ENCODE results near the gene GLT8D2. TPM values are rescaled to one million over a fixed set of nuclear protein-coding genes. Genes with fewer than 3 reads are reported as not detected.

Gene GLT8D2
- total RNA-seq, 2 experiments from 2014 or later: not detected

DNA sequence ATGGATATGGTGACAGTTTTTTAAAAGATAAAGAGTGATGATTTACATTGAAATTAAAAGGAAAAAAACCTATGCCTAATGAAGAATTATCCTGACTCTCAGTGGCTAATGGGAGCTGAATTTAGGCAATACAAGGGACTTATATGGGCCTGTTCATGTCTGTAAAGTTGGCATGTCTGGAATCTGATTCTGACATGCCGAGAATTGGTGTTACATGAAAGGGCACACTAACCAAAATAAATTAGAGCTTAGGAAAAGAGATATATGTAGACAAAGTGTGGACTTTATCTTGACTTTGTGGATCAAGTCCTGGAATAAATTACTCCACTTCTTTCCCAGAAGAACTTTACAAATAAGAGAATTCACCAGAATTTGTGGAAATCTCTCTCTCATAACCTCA lies 83.3 kb downstream of the GLT8D2 start:
- peak overlapping the region; percentile 94 for H3K27ac Mint-ChIP-seq
- peak overlapping the region; percentile 95 for H3K4me3 Mint-ChIP-seq
- no peaks in the 10 kb centered on the region for H3K9me3 Mint-ChIP-seq
- H3K4me1 Mint-ChIP-seq: peaks cover 49% of the 10 kb centered on the region
- DNase-seq (no peak), ATAC-seq (ENCODE audit: low read depth) (no peak)
- no peaks in the 10 kb centered on the region for H3K27me3 Mint-ChIP-seq
- peaks cover 13% of the 10 kb centered on the region for H3K36me3 Mint-ChIP-seq
- POLR2A ChIA-PET: interaction anchor here (0.6 to 3.2 kb wide), 9 partner anchors 10 to 321 kb away, joined by 3 to 104 read pairs (median 11); partner anchors contain the start of genes HCFC2, HSP90B1 and NFYB

DNA sequence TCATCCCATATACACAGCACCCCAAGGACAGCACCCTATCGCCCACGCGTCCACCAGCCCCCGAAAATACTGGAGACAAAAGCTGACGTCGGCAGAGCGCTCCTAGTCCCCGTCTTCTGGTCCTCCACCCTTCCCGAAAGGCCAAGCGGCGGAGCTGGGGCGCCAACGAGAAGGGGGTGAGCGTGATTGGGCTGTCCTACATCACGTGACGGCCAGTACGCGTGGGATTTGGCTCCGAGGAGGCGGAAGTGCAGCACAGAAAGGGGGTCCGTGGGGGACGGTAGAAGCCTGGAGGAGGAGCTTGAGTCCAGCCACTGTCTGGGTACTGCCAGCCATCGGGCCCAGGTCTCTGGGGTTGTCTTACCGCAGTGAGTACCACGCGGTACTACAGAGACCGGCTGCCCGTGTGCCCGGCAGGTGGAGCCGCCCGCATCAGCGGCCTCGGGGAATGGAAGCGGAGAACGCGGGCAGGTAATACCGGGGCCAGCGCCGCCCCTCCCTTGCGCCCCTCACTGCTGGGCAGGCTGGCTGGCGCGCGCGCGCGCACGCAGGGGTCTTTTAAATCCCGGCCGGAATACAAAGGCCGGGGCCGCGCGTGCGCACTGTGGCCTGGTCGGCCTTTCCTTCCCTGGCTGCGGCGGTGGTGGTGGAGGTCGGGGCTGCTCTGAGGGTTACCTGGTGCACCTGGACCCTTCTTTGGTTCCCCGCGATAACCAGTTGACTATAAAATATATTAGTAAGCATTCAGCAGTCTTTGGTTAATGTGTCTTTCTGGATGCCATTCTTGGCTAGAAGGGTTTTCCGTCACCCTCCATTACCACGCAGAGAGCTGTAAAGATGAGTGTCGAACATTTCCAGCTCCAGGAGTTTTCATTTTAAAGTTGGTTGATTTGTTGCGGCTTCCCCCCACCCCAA lies 84.1 kb downstream of the GLT8D2 start, which contains the start of gene TDG:
Gene TDG, plus strand, starts transcription at position 283 of the 915 bp plus-strand sequence. Its CDS starts 166 bp downstream, at position 449.
- POLR2A ChIA-PET: interaction anchor here (0.6 to 3.2 kb wide), 17 partner anchors 8 to 1141 kb away, joined by 3 to 104 read pairs (median 5); partner anchors contain the start of genes HCFC2, HSP90B1, NFYB and WASHC4
- ATAC-seq (ENCODE audit: low read depth) (peak; percentile 96), DNase-seq (peak; percentile 89)
- Mint-ChIP-seq H3K4me3 (peak within 1 kb of the TSS; percentile 95), H3K27ac (peak within 1 kb of the TSS; percentile 94), H3K9me3 (no peaks in the 10 kb centered on the region), H3K36me3 (peaks cover 8% of the 10 kb centered on the region), H3K27me3 (no peaks in the 10 kb centered on the region), H3K4me1 (peaks cover 42% of the 10 kb centered on the region)

DNA sequence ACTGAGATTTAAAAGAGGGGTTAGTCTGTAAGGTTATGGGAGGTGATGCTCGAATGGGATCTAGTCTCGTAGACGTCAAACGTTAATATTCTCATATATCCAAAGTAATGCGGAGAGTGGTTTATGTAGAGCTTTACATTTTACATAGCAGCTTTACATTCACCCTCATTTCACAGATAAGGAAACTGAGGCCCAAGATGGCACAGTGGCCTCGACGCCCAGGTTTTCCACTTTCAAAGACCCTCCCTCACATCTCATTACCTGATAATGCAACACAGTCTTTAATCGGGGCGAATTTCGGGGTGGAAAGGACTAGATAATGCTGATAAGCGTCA lies 84.8 kb downstream of the GLT8D2 start:
- POLR2A ChIA-PET: interaction anchor here (0.7 to 3.2 kb wide), 14 partner anchors 9 to 1142 kb away, joined by 3 to 104 read pairs (median 5); partner anchors contain the start of genes HCFC2, HSP90B1, NFYB and WASHC4

DNA sequence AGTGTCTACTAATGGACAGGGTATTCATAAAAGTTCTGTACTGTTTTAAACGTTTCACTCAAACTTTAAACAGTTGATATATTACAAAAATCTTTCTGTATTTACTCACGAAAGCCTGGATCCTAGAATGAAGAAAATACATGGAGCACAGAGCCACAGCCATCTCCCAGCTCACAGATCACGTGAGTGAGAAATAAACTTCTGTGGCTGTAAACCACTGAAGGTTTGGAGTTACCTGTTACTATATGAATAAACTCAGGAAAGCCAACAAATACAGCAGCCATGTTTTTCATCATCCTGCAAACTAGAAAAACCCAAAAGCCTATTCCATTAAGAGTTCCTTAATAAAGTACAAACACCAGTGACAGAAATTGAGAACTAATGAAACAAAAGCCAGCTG lies 85.2 kb downstream of the GLT8D2 start:
- Mint-ChIP-seq H3K36me3 (peaks cover 8% of the 10 kb centered on the region), H3K4me1 (peaks cover 38% of the 10 kb centered on the region), H3K4me3 (peak overlapping the region; percentile 95), H3K27ac (peak overlapping the region; percentile 94), H3K27me3 (no peaks in the 10 kb centered on the region), H3K9me3 (no peaks in the 10 kb centered on the region)
- DNase-seq (no peak), ATAC-seq (ENCODE audit: low read depth) (no peak)
- POLR2A ChIA-PET: interaction anchor here (1.1 to 3.2 kb wide), 7 partner anchors 10 to 322 kb away, joined by 5 to 104 read pairs (median 15); partner anchors contain the start of genes HCFC2, HSP90B1 and NFYB

More for the DNA sequence above, 84.8 kb downstream of the GLT8D2 start:
- Mint-ChIP-seq H3K4me3 (peak overlapping the region; percentile 95), H3K36me3 (peaks cover 8% of the 10 kb centered on the region), H3K4me1 (peaks cover 40% of the 10 kb centered on the region), H3K9me3 (no peaks in the 10 kb centered on the region), H3K27ac (peak overlapping the region; percentile 94), H3K27me3 (no peaks in the 10 kb centered on the region)
- ATAC-seq (ENCODE audit: low read depth): no peak
- no peak for DNase-seq

DNA sequence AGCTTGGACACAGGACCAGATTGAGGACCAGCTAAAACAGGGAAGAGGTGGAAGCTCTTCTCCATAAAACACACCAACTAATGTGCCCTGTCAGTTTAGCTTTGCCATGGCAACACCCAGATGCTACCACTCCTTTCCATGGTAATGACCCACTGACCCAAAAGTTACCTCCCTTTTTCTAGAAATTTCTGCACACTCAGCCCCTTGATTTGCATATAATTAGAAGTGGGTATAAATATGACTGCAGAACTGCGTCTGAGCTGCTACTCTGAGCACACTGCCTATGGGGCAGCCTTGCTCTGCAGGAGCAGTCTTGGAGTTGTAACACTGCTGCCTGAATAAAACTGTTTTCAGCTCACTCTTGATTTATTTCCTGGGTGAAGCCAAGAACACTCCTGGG lies 87.5 kb downstream of the GLT8D2 start:
- no peaks in the 10 kb centered on the region for H3K27me3 Mint-ChIP-seq
- H3K36me3 Mint-ChIP-seq: peaks cover 4% of the 10 kb centered on the region
- no peaks in the 10 kb centered on the region for H3K9me3 Mint-ChIP-seq
- no peak overlapping the region for H3K4me3 Mint-ChIP-seq
- no peak for ATAC-seq (ENCODE audit: low read depth)
- peaks cover 19% of the 10 kb centered on the region for H3K4me1 Mint-ChIP-seq
- DNase-seq: no peak
- no peak overlapping the region for H3K27ac Mint-ChIP-seq
- POLR2A ChIA-PET: interaction anchor here (0.5 to 1.3 kb wide), 3 partner anchors 13 to 64 kb away, joined by 4 to 5 read pairs (median 5); partner anchors contain the start of gene HSP90B1

DNA sequence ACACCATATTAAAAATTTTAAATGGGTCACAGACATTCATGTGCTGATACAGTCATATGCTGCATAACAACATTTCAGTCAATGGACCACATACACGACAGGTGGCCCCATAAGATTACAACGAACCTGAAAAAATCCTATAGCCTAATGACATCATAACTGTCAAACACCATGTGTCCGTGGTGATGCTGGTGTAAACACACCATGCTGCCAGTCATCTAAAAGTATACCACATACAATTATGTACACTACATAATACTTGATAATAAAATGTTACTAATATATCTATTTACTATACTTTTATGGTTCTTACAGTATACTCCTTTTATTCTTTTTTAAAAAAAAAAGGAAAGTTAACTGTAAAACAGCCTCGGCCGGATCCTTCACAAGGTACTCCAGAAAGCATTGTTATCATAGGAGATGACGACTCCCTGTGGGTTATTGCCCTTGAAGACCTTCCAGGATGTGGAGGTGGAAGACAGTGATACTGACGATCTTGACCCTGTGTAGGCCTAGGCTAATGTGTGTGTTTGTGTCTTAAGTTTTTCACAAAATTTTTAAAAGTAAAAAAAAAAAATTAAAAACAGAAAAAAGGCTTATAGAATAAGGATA lies 89.3 kb downstream of the GLT8D2 start:
- Mint-ChIP-seq H3K9me3 (no peaks in the 10 kb centered on the region), H3K4me1 (peaks cover 13% of the 10 kb centered on the region), H3K36me3 (peaks cover 1% of the 10 kb centered on the region), H3K27ac (no peak overlapping the region), H3K27me3 (no peaks in the 10 kb centered on the region), H3K4me3 (no peak overlapping the region)
- POLR2A ChIA-PET: interaction anchor here (0.6 kb wide), 1 partner anchor 31 kb away, joined by 3 read pairs; the partner anchor contains the start of gene HSP90B1
- no peak for ATAC-seq (ENCODE audit: low read depth)
- DNase-seq: no peak

DNA sequence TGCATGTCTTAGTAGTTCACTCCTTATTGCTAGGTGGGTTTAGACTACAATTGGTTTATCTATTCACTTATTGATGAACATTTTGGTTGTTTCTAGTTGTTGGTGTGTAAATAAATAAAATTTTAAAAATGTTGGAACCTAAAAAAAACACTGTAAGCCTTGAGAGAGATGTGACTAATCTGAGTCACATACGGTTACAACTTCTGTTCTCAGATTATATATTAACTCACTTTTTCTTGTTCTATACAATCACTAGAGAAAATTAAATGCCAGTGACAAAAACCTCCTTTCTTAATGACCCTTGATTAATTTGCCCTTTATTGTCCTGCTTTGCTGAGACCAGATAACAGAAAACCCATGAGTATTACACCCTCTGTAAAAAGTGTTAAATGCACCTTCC lies 91.4 kb downstream of the GLT8D2 start:
- POLR2A ChIA-PET: interaction anchor here (1.2 kb wide), 1 partner anchor 179 kb away, joined by 3 read pairs; the partner anchor contains the start of gene NFYB
- Mint-ChIP-seq H3K9me3 (no peaks in the 10 kb centered on the region), H3K4me1 (peaks cover 20% of the 10 kb centered on the region), H3K4me3 (no peak overlapping the region), H3K27ac (no peak overlapping the region), H3K27me3 (no peaks in the 10 kb centered on the region), H3K36me3 (peaks cover 6% of the 10 kb centered on the region)
- no peak for ATAC-seq (ENCODE audit: low read depth)
- no peak for DNase-seq

DNA sequence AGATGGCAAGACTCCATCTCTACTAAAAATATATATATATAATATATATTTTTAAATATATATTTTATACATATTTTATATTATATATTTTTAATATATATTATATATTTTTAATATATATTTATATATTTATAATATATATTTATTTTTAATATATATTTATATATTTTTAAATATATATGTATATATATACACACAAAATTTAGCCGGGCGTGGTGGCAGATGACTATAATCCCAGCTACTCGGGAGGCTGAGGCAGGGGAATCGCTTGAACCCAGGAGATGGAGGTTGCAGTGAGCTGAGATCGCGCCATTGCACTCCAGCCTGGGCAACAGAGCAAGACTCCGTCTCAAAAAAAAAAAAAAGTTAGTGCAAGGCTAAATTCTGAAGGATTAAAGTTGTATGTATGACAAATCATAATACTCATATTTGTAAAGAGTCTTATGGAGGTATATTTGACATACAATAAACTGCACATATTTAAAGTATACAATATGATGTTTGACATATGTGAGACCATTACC lies 92.1 kb downstream of the GLT8D2 start:
- Mint-ChIP-seq H3K27ac (peak overlapping the region; percentile 97), H3K9me3 (no peaks in the 10 kb centered on the region), H3K36me3 (peaks cover 8% of the 10 kb centered on the region), H3K4me1 (peaks cover 19% of the 10 kb centered on the region), H3K4me3 (peak overlapping the region; percentile 99), H3K27me3 (no peaks in the 10 kb centered on the region)
- no peak for ATAC-seq (ENCODE audit: low read depth)
- POLR2A ChIA-PET: interaction anchor here (1.6 to 5.9 kb wide), 3 partner anchors 8 to 28 kb away, joined by 6 to 104 read pairs (median 41); partner anchors contain the start of genes HSP90B1 and TDG
- no peak for DNase-seq

DNA sequence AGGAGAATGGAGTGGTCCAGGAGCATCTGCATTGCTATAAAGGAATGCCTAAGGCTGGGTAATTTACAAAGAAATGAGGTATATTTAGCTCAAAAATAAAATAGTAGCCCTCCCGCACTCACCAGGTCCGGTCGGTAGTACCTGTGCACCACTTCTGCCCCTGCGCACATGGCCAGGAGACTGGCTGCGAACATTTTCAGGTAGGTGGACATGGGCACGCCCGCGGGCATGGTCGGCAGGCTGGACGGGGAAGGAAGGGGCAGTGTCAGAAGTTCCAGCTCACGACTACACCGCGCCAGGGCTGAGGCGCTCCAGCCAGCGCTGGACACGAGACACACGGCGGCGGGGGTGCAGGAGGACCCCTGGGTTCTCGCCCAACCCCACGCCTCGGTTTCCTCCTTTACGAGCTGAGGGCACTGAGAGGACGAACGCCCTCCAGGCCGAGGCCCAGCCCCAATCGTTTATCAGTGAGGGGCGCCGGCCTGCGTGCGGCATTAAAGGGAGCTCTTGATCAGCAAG lies 93.4 kb downstream of the GLT8D2 start:
- Mint-ChIP-seq H3K27me3 (no peaks in the 10 kb centered on the region), H3K4me3 (peak overlapping the region; percentile 99), H3K9me3 (no peaks in the 10 kb centered on the region), H3K27ac (peak overlapping the region; percentile 97), H3K4me1 (peaks cover 26% of the 10 kb centered on the region), H3K36me3 (peaks cover 16% of the 10 kb centered on the region)
- POLR2A ChIA-PET: interaction anchor here (0.6 to 5.9 kb wide), 8 partner anchors 8 to 1375 kb away, joined by 3 to 104 read pairs (median 6); partner anchors contain the start of genes HCFC2, HSP90B1, NFYB and TDG
- DNase-seq (no peak), ATAC-seq (ENCODE audit: low read depth) (no peak)

DNA sequence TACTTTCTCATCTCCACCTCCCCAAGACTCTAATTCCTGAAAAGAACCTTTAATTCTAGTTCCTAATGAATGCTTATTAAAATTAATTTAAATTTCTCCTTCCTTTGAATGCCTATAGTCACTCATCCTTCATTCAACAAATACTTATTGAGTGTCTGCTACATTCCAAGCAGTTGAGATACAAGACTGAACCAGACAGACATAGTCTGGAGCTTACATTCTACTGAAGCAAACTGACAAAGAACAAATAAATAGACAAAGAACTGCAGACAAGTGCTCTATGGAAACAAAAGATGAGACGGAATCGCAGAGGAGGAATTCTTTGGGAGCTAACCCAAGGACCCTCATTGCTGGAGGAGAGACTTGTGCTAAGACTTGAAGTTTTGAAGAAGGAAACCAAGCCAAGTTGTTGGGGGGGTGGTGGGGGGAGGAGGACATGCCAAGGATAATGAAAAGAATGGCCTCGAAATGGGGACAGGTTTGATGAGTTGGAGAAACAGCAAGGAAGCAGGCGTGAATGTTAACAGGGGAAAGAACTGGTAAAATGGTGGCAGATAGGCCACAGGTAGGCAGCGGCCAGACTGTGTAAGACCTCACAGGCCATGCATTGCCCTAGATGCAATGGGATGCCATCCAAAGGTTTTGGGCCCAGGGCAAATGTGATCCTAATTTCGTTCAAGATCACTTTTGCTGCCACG lies 94.0 kb downstream of the GLT8D2 start:
- no peaks in the 10 kb centered on the region for H3K9me3 Mint-ChIP-seq
- POLR2A ChIA-PET: interaction anchor here (0.6 to 5.9 kb wide), 6 partner anchors 8 to 182 kb away, joined by 3 to 104 read pairs (median 6); partner anchors contain the start of genes HCFC2, HSP90B1, NFYB and TDG
- no peak for DNase-seq
- H3K27me3 Mint-ChIP-seq: no peaks in the 10 kb centered on the region
- ATAC-seq (ENCODE audit: low read depth): no peak
- H3K27ac Mint-ChIP-seq: peak overlapping the region; percentile 97
- H3K36me3 Mint-ChIP-seq: peaks cover 16% of the 10 kb centered on the region
- H3K4me3 Mint-ChIP-seq: peak overlapping the region; percentile 99
- H3K4me1 Mint-ChIP-seq: peaks cover 26% of the 10 kb centered on the region

DNA sequence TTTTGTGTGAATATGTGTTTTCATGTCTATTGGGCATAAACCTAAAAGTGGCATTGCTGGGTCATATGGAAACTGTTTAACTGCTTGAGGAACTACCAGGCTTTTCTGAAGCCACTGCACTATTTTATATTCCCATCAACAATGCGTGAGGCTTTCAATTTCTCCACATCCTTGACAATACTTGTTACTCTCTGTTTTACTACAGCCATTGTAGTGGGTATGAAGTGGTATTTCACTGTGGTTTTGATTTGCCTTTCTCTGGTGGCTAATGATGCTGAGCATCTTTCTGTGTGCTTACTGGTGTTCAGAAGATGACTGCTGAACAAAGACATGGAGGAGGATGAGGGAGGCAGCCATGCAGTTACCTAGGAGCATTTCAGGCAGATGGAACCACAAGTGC lies 97.5 kb downstream of the GLT8D2 start:
- Mint-ChIP-seq H3K27me3 (no peaks in the 10 kb centered on the region), H3K9me3 (no peaks in the 10 kb centered on the region), H3K36me3 (peaks cover 29% of the 10 kb centered on the region), H3K4me1 (peaks cover 41% of the 10 kb centered on the region), H3K27ac (peak overlapping the region; percentile 78), H3K4me3 (peak overlapping the region; percentile 18)
- DNase-seq (no peak), ATAC-seq (ENCODE audit: low read depth) (no peak)
- POLR2A ChIA-PET: interaction anchor here (1.1 to 5.9 kb wide), 3 partner anchors 13 to 23 kb away, joined by 3 to 104 read pairs (median 7); partner anchors contain the start of genes HSP90B1 and TDG
